Measurements from ENCODE around the gene ALPK1. TPM values are rescaled to one million over a fixed set of nuclear protein-coding genes. Genes with fewer than 3 reads are reported as not detected.

The ALPK1 gene
- polyA plus RNA-seq, 3 donors: 5.3 to 14.2 (median 8.1) TPM

GRCh38 chr4:112284662-112285411 lies 12.3 kb upstream of the ALPK1 start:
- H3K27ac Mint-ChIP-seq: peak overlapping the region; percentile 83 to 92 (median 91)
- peak in 2 of 3 donors; percentile 43 to 80 for DNase-seq
- Histone ChIP-seq H3K27ac (ENCODE audit: low read depth in 1 of 2, low read length in 2 of 2) (peak overlapping the region; percentile 65 to 86), H3K9me3 (replicated peaks in 1 of 2; ENCODE audit: control insufficient read depth in 1 of 2, insufficient read depth in 1 of 2, low read length in 2 of 2) (no peaks in the 10 kb centered on the region), H3K79me2 (ENCODE audit: insufficient read depth, low read length) (peaks cover 66% of the 10 kb centered on the region), H3K4me2 (replicated peaks; ENCODE audit: extremely low read depth, low read length, poor library complexity, severe bottlenecking) (peak overlapping the region; percentile 97), H2AFZ (ENCODE audit: insufficient read depth, low read depth, low read length, poor library complexity, severe bottlenecking) (peak overlapping the region; percentile 92), H3K9ac (ENCODE audit: insufficient read depth, low read length, poor library complexity, severe bottlenecking) (peak overlapping the region; percentile 77), H3K36me3 (replicated peaks in 1 of 2; ENCODE audit: control insufficient read depth in 1 of 2, insufficient read depth in 2 of 2, low read length in 2 of 2) (no peaks in the 10 kb centered on the region), H3K4me3 (replicated peaks in 1 of 3; ENCODE audit: low read depth in 2 of 3, low read length in 3 of 3) (peak overlapping the region; percentile 53 to 93 (median 61)), H4K20me1 (ENCODE audit: insufficient read depth, low read length) (peaks cover 4% of the 10 kb centered on the region), H3K4me1 (ENCODE audit: control insufficient read depth in 1 of 2, insufficient read depth in 2 of 2, low read length in 2 of 2) (peaks cover 46 to 71% of the 10 kb centered on the region in 2 donors), H3K27me3 (ENCODE audit: control insufficient read depth in 2 of 2, insufficient read depth in 2 of 2, low read length in 2 of 2) (no peaks in the 10 kb centered on the region)
- no peak for TF ChIP-seq CTCF (IDR thresholded peaks at IDR 0.05)
- 0% methylated on average over 4 of the region's 15 CpGs for WGBS (ENCODE audit: insufficient coverage)
- peaks cover 86% of the 10 kb centered on the region for H3K4me1 Mint-ChIP-seq
- peaks cover 6 to 7% of the 10 kb centered on the region in 2 donors for H3K36me3 Mint-ChIP-seq
- H3K4me3 Mint-ChIP-seq: peak overlapping the region; percentile 94 to 96
- H3K27me3 Mint-ChIP-seq (ENCODE audit: low read depth in 3 of 3): no peaks in the 10 kb centered on the region
- peaks cover 0 to 2% (median 0%) of the 10 kb centered on the region in 7 donors for H3K9me3 Mint-ChIP-seq
- intact Hi-C loops (cut with micrococcal nuclease): loop anchor here in 1 of 2 donors (1.0 to 5.0 kb wide), 2 partner anchors 9 to 42 kb away; no protein-coding TSS in a partner anchor

GRCh38 chr4:112287258-112287989 lies 9.7 kb upstream of the ALPK1 start:
- TF ChIP-seq CTCF (IDR thresholded peaks at IDR 0.05): no peak
- no peak overlapping the region for H3K4me3 Mint-ChIP-seq
- intact Hi-C loops (cut with micrococcal nuclease): loop anchor here in 1 of 2 donors (5.0 kb wide), 1 partner anchor 40 kb away; no protein-coding TSS in a partner anchor
- Histone ChIP-seq H3K9me3 (replicated peaks in 1 of 2; ENCODE audit: control insufficient read depth in 1 of 2, insufficient read depth in 1 of 2, low read length in 2 of 2) (no peaks in the 10 kb centered on the region), H3K27ac (ENCODE audit: low read depth in 1 of 2, low read length in 2 of 2) (no peak overlapping the region), H3K4me2 (replicated peaks; ENCODE audit: extremely low read depth, low read length, poor library complexity, severe bottlenecking) (no peak overlapping the region), H3K27me3 (ENCODE audit: control insufficient read depth in 2 of 2, insufficient read depth in 2 of 2, low read length in 2 of 2) (no peaks in the 10 kb centered on the region), H3K36me3 (replicated peaks in 1 of 2; ENCODE audit: control insufficient read depth in 1 of 2, insufficient read depth in 2 of 2, low read length in 2 of 2) (no peaks in the 10 kb centered on the region), H3K9ac (ENCODE audit: insufficient read depth, low read length, poor library complexity, severe bottlenecking) (no peak overlapping the region), H3K4me3 (replicated peaks in 1 of 3; ENCODE audit: low read depth in 2 of 3, low read length in 3 of 3) (no peak overlapping the region), H2AFZ (ENCODE audit: insufficient read depth, low read depth, low read length, poor library complexity, severe bottlenecking) (no peak overlapping the region), H3K4me1 (ENCODE audit: control insufficient read depth in 1 of 2, insufficient read depth in 2 of 2, low read length in 2 of 2) (peaks cover 36 to 62% of the 10 kb centered on the region in 2 donors), H4K20me1 (ENCODE audit: insufficient read depth, low read length) (peaks cover 4% of the 10 kb centered on the region), H3K79me2 (ENCODE audit: insufficient read depth, low read length) (peaks cover 40% of the 10 kb centered on the region)
- peaks cover 0 to 3% of the 10 kb centered on the region in 2 donors for H3K36me3 Mint-ChIP-seq
- no peak for DNase-seq
- H3K9me3 Mint-ChIP-seq: no peaks in the 10 kb centered on the region
- WGBS (ENCODE audit: insufficient coverage): 96% methylated on average over 6 of the region's 8 CpGs
- peak overlapping the region in 1 of 7 donors; percentile 72 for H3K27ac Mint-ChIP-seq
- H3K27me3 Mint-ChIP-seq (ENCODE audit: low read depth in 3 of 3): no peaks in the 10 kb centered on the region
- peaks cover 64% of the 10 kb centered on the region for H3K4me1 Mint-ChIP-seq

All from CD14-positive monocyte (primary cell).